Measurements from ENCODE around the gene TEX52. TPM values are rescaled to one million over a fixed set of nuclear protein-coding genes. Genes with fewer than 3 reads are reported as not detected.

The TEX52 gene
- total RNA-seq, 2 experiments from 2014 or later: 0.34 TPM; not detected in 1

GRCh38 chr12:2813214-2814185 lies 43.3 kb downstream of the TEX52 start:
- Mint-ChIP-seq H3K36me3 (peaks cover 9% of the 10 kb centered on the region), H3K27ac (peak overlapping the region; percentile 99), H3K9me3 (no peaks in the 10 kb centered on the region), H3K27me3 (no peaks in the 10 kb centered on the region), H3K4me3 (peak overlapping the region; percentile 99), H3K4me1 (peaks cover 20% of the 10 kb centered on the region)
- DNase-seq (no peak), ATAC-seq (ENCODE audit: low read depth) (peak; percentile 18)
- POLR2A ChIA-PET: interaction anchor here (1.3 to 3.5 kb wide), 4 partner anchors 18 to 131 kb away, joined by 3 to 23 read pairs (median 14); partner anchors contain the start of genes FKBP4, FOXM1 and RHNO1

- Mint-ChIP-seq H3K4me3 (peak within 1 kb of the TSS; percentile 99), H3K27ac (peak within 1 kb of the TSS; percentile 99), H3K4me1 (peaks cover 22% of the 10 kb centered on the region), H3K9me3 (no peaks in the 10 kb centered on the region), H3K36me3 (peaks cover 4% of the 10 kb centered on the region), H3K27me3 (no peaks in the 10 kb centered on the region)
- DNase-seq: peak; percentile 92
- peak; percentile 93 for ATAC-seq (ENCODE audit: low read depth)
- POLR2A ChIA-PET: interaction anchor here (1.3 to 3.5 kb wide), 4 partner anchors 17 to 130 kb away, joined by 3 to 23 read pairs (median 14); partner anchors contain the start of genes FKBP4, FOXM1 and RHNO1
These were observed 44.3 kb downstream of the TEX52 start, which contains the start of gene ITFG2 for GRCh38 chr12:2812290-2813213. Gene ITFG2 (plus strand): TSS chr12:2812668. CDS start chr12:2812761, 93 bp downstream.

- POLR2A ChIA-PET: interaction anchor here (3.3 to 3.5 kb wide), 2 partner anchors 17 to 120 kb away, joined by 22 to 23 read pairs; partner anchors contain the start of gene FKBP4
- Mint-ChIP-seq H3K4me1 (peaks cover 22% of the 10 kb centered on the region), H3K27ac (peak overlapping the region; percentile 30), H3K9me3 (no peaks in the 10 kb centered on the region), H3K36me3 (peaks cover 4% of the 10 kb centered on the region), H3K27me3 (no peaks in the 10 kb centered on the region), H3K4me3 (peak overlapping the region; percentile 99)
- ATAC-seq (ENCODE audit: low read depth) (no peak), DNase-seq (no peak)
These were observed 45.0 kb downstream of the TEX52 start for GRCh38 chr12:2811801-2812200.

GRCh38 chr12:2806700-2807099 lies 50.1 kb downstream of the TEX52 start:
- no peaks in the 10 kb centered on the region for H3K9me3 Mint-ChIP-seq
- H3K27ac Mint-ChIP-seq: no peak overlapping the region
- H3K36me3 Mint-ChIP-seq: peaks cover 16% of the 10 kb centered on the region
- H3K4me1 Mint-ChIP-seq: peaks cover 6% of the 10 kb centered on the region
- no peak overlapping the region for H3K4me3 Mint-ChIP-seq
- H3K27me3 Mint-ChIP-seq: no peaks in the 10 kb centered on the region
- POLR2A ChIA-PET: no interaction called here
- ATAC-seq (ENCODE audit: low read depth): no peak
- DNase-seq: no peak

- POLR2A ChIA-PET: no interaction called here
- Mint-ChIP-seq H3K4me3 (no peak overlapping the region), H3K27me3 (no peaks in the 10 kb centered on the region), H3K4me1 (peaks cover 3% of the 10 kb centered on the region), H3K36me3 (peaks cover 25% of the 10 kb centered on the region), H3K9me3 (no peaks in the 10 kb centered on the region), H3K27ac (no peak overlapping the region)
- ATAC-seq (ENCODE audit: low read depth) (no peak), DNase-seq (no peak)
These were observed 51.7 kb downstream of the TEX52 start for GRCh38 chr12:2805143-2805520.

- H3K4me1 Mint-ChIP-seq: peaks cover 5% of the 10 kb centered on the region
- no peaks in the 10 kb centered on the region for H3K9me3 Mint-ChIP-seq
- ATAC-seq (ENCODE audit: low read depth) (no peak), DNase-seq (peak; percentile 10)
- peaks cover 29% of the 10 kb centered on the region for H3K36me3 Mint-ChIP-seq
- POLR2A ChIA-PET: no interaction called here
- H3K4me3 Mint-ChIP-seq: no peak overlapping the region
- H3K27ac Mint-ChIP-seq: peak overlapping the region; percentile 56
- no peaks in the 10 kb centered on the region for H3K27me3 Mint-ChIP-seq
These were observed 52.3 kb downstream of the TEX52 start for GRCh38 chr12:2804393-2805142.

- DNase-seq (no peak), ATAC-seq (ENCODE audit: low read depth) (no peak)
- Mint-ChIP-seq H3K4me1 (peaks cover 11% of the 10 kb centered on the region), H3K27ac (no peak overlapping the region), H3K27me3 (no peaks in the 10 kb centered on the region), H3K36me3 (peaks cover 30% of the 10 kb centered on the region), H3K4me3 (no peak overlapping the region), H3K9me3 (no peaks in the 10 kb centered on the region)
- POLR2A ChIA-PET: no interaction called here
These were observed 53.0 kb downstream of the TEX52 start for GRCh38 chr12:2803635-2804392.

- DNase-seq (no peak), ATAC-seq (ENCODE audit: low read depth) (no peak)
- Mint-ChIP-seq H3K4me3 (no peak overlapping the region), H3K27me3 (no peaks in the 10 kb centered on the region), H3K36me3 (peaks cover 38% of the 10 kb centered on the region), H3K27ac (no peak overlapping the region), H3K9me3 (no peaks in the 10 kb centered on the region), H3K4me1 (peaks cover 25% of the 10 kb centered on the region)
- POLR2A ChIA-PET: interaction anchor here (1.7 kb wide), 1 partner anchor 90 kb away, joined by 3 read pairs; the partner anchor contains the start of gene TULP3
These were observed 55.6 kb downstream of the TEX52 start for GRCh38 chr12:2801044-2801783.

- no peaks in the 10 kb centered on the region for H3K9me3 Mint-ChIP-seq
- H3K4me3 Mint-ChIP-seq: no peak overlapping the region
- H3K27ac Mint-ChIP-seq: peak overlapping the region; percentile 55
- no peak for DNase-seq
- peaks cover 28% of the 10 kb centered on the region for H3K4me1 Mint-ChIP-seq
- no peaks in the 10 kb centered on the region for H3K27me3 Mint-ChIP-seq
- ATAC-seq (ENCODE audit: low read depth): no peak
- POLR2A ChIA-PET: interaction anchor here (1.7 kb wide), 1 partner anchor 91 kb away, joined by 3 read pairs; the partner anchor contains the start of gene TULP3
- peaks cover 36% of the 10 kb centered on the region for H3K36me3 Mint-ChIP-seq
These were observed 56.7 kb downstream of the TEX52 start for GRCh38 chr12:2800046-2800570.
